Fibroblast of upper back skin (primary cell): Measurements from ENCODE around the gene CLNK.
A peak's percentile ranks its signal among the peaks of the same experiment; 100 is the strongest.

Experiments
- DNase-seq: peaks from one replicate; pipeline ENCODE4 v3.0.0-alpha.2; 2013

The CLNK gene

DNA sequence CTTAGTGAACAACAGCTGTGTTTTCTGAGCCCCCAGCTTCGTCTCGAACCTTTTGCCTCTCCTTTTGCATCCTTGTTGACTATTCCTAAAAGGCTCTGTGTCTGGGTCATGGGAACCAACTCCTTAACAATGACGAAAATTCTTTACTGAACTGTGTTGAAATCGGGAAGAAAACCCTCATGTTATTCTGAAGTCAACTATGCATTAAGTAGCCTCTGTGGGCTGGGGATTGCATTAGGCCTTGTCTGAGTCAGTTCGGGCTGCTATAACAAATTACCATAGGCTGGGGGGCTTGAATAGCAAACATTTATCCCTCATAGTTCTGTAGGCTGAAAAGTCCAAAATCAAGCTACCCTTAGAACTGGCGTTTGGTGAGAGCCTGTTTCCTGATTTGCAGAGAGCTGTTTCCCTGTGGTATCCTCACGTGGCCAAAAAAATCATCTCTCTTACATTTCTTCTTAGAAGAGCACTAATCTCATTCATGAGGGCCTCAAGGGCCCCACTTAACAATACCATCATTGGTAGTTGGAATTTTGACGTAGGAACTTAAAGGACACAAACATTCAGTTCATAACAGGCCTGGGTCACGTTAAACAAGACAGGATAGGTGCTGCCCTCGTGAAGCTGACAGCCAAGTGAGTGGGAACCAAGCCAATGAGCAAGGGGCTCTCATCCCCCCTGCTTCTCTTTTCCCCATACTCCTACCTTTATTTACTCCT lies 75.9 kb downstream of the CLNK start:
- peak; percentile 59 for DNase-seq

GRCh38 chr4:10607206-10607605 lies 77.4 kb downstream of the CLNK start:
- no peak for DNase-seq

GRCh38 chr4:10606483-10607155 lies 77.9 kb downstream of the CLNK start:
- DNase-seq: no peak

DNA sequence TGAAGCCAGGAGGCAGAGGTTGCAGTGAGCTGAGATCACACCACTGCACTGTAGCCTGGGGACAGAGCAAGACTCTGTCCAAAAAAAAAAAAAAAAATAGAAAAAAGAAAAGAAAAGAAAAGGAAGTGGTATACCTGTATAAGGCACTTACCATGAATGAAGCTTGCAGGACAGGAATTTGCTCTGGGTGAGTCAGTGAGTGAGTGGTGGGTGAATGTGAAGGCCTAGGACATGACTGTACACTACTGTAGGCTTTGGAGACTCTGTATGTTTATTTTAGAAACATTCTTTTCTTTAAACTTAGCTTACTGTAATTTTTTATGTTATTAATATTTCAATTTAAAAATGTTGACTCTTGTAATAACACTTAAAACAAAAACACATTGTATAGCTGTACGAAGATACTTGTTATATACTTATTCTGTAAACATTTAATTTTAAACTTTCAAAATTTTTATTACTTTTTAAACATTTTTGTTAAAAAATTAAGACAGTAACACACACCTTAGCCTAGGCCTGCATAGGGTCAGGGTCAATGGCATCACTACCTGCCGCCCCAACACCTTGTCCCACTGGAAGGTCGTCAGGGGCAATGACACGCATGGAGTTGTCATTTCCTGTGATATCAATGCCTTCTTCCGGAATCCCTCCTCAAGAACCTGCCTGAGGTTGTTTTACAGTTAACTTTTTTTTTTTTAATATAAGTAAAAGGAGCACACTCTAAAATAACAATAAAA lies 78.7 kb downstream of the CLNK start:
- peak; percentile 88 for DNase-seq

DNA sequence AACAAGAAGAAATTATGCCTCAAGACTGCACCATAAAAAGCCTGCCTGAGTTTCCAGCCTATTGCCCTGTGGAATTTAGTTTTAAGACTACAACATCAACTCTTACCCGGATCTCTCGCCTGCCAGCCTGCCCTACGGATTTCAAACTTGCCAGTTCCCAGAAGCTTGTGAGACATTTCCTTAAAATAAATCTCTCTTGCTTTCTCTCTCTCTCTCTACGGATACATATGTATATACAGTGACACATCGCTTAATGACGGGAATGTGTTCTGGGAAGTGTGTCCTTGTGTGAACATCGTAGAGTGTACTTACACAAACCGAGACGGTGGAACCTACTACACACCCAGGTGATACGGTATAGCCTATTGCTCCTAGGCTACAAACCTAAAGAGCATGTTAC lies 79.5 kb downstream of the CLNK start:
- DNase-seq: no peak

- peak; percentile 41 for DNase-seq
Observed at GRCh38 chr4:10599574-10599973, 85.0 kb downstream of the CLNK start.

DNA sequence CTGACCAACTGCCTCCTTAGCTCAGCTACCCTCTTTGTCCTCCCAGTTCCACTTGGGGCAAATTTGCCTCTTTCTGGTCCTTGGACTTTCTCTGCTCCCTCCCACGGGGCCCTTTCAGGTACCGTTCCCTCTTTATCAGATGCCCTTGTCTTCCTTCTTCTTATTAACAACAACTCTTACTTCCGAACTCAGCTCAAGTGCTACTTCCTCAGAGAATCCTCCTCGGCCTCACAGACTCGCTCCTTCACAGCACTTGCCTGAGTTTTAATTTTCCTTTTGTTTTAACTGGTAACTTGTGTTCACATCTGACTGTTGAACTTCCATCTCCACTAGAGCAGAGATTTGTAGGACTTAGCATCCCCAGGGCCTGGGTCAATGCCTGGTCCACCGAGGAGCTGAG lies 85.7 kb downstream of the CLNK start:
- no peak for DNase-seq

- DNase-seq: peak; percentile 39
Observed at GRCh38 chr4:10596586-10597290, 87.8 kb downstream of the CLNK start.

GRCh38 chr4:10593130-10593529 lies 91.4 kb downstream of the CLNK start:
- DNase-seq: no peak

DNA sequence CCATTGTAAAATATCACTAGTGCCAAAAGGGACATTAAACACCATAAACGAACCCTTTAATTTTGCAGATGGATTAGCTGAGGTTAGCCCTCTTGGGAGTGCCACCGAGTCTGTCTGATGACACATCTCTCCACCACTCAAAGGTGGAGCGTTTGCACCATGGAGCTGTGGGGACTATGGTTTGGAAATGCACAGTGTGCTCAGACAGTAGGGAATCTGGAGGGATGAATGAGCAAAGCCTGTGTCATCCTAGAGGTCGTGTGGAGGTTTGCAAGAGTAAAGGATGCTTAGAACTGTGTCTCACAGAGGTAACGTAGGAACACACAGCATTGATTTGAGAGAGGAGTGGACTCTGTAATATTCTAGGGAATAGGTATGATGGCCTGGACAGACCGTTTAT lies 93.7 kb downstream of the CLNK start:
- peak; percentile 81 for DNase-seq

- peak; percentile 68 for DNase-seq
Observed at GRCh38 chr4:10589799-10590198, 94.8 kb downstream of the CLNK start.

- peak; percentile 39 for DNase-seq
Observed at GRCh38 chr4:10589321-10589720, 95.2 kb downstream of the CLNK start.

- no peak for DNase-seq
Observed at GRCh38 chr4:10587697-10588096, 96.9 kb downstream of the CLNK start.

DNA sequence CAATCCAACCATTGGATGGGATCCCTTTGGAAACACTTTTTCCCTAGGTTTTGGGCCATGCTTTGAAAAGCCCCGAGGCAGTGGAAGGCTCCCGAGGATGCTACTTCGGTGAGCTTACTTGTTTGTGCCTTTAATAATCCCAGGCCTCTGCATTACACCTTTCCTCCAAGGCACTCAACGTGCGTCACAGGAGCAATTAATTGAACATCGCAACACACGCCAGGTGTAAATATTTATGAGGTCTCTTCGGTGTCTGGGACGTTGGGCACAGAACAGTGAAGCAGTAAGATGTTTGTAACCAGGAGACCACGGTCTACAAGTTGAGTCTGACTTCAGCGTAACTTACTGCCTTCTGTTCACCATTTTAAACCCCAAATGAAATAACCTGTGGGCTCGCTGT lies 97.3 kb downstream of the CLNK start:
- DNase-seq: no peak

- DNase-seq: peak; percentile 82
Observed at GRCh38 chr4:10584042-10584441, 100.5 kb downstream of the CLNK start.

- DNase-seq: no peak
Observed at GRCh38 chr4:10582951-10583350, 101.6 kb downstream of the CLNK start.

GRCh38 chr4:10582059-10582686 lies 102.4 kb downstream of the CLNK start:
- DNase-seq: peak; percentile 67

- no peak for DNase-seq
Observed at GRCh38 chr4:10581022-10581421, 103.5 kb downstream of the CLNK start.

- no peak for DNase-seq
Observed at GRCh38 chr4:10579648-10580047, 104.9 kb downstream of the CLNK start.

DNA sequence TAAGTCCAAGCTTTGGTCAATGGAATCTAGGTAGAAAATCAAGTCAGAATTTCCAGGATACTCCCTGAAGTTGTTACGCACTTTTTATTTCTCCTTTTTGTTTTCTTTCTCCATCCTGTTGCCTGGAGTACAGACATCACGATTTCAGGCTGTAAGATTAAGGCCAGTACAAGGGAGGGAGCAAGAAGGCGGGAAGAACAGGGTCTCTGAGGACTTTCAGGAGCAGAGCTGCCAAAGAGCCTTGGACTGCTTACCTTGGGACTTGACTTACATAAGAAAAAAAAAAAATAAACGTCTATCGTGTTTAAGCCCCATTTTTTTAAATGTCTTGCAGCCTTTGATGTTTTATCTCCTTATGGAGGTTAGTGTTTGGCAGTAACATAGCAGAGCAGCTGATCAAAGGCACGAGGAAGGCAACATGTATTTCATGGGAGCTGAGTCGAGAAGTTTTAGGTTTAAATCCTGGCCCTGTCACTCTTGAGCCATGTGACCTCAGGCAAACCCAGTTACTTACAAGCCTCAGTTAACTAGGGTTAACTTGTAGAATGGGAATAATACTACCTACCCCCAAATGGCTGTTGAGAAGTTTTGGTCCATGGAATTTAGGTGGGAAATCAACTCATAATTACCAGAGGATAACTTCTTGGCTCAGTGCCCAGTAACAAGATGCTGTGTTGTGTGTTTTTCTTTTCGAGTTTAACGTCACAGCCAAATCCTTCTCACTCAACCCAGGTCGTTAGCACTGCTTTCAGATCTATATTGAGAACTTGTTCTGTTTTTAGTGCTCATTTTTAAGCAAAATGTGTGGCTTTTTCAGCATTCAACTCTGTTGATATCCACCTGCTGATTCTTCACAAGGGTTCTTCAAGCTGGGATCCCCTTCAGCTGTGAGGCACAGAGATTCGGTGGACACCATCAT lies 106.8 kb downstream of the CLNK start:
- DNase-seq: no peak

GRCh38 chr4:10577018-10577417 lies 107.5 kb downstream of the CLNK start:
- no peak for DNase-seq

GRCh38 chr4:10576236-10576635 lies 108.3 kb downstream of the CLNK start:
- no peak for DNase-seq
